ENCODE measurements around the gene TIMM10B.

DNA sequence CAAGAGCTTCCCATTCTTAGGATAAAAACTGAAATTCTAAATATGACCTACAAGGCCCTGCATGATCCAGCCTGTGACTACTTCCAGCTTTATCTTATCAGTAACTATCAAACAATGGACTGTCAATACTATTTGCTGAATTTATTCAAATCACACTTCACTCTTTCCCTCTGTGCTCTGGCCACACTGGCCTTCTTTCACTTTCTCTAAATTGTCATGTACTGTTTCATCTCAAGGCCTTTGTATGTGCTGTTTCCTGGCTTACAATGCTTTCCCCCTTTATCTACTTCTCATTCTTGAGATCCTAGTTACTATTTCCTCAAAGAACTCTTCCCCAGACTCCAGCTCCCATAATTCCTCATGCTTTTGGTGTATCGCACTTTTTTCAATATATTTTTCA is 5.6 kb downstream of the TIMM10B start:
- TF ChIP-seq, protein P1, sequence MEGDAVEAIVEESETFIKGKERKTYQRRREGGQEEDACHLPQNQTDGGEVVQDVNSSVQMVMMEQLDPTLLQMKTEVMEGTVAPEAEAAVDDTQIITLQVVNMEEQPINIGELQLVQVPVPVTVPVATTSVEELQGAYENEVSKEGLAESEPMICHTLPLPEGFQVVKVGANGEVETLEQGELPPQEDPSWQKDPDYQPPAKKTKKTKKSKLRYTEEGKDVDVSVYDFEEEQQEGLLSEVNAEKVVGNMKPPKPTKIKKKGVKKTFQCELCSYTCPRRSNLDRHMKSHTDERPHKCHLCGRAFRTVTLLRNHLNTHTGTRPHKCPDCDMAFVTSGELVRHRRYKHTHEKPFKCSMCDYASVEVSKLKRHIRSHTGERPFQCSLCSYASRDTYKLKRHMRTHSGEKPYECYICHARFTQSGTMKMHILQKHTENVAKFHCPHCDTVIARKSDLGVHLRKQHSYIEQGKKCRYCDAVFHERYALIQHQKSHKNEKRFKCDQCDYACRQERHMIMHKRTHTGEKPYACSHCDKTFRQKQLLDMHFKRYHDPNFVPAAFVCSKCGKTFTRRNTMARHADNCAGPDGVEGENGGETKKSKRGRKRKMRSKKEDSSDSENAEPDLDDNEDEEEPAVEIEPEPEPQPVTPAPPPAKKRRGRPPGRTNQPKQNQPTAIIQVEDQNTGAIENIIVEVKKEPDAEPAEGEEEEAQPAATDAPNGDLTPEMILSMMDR (IDR thresholded peaks at IDR 0.05): no peak
- no peak for TF ChIP-seq POLR2A (IDR thresholded peaks at IDR 0.05)
